ENCODE measurements around the gene ZDHHC20.

DNA sequence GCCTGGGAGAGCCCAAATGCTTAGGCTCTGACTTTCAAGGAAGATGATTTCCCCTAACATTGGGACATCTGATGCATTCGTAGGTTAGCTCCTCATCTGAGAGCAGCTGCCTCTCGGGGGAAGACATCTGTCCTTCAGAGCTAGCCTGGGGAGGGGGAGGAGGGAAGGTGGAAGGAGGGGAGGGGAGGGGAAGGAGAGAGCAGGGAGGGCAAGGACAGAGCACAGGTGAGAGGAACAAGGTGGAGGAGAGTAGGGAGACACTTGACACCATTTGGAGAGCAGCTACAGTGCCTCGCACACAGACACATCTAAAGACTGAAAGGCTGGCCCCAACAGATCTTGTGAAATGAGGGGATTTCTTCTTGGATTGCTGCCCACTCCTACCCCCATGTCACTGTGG, 103.8 kb downstream of the ZDHHC20 start:
- TF ChIP-seq, protein P1, sequence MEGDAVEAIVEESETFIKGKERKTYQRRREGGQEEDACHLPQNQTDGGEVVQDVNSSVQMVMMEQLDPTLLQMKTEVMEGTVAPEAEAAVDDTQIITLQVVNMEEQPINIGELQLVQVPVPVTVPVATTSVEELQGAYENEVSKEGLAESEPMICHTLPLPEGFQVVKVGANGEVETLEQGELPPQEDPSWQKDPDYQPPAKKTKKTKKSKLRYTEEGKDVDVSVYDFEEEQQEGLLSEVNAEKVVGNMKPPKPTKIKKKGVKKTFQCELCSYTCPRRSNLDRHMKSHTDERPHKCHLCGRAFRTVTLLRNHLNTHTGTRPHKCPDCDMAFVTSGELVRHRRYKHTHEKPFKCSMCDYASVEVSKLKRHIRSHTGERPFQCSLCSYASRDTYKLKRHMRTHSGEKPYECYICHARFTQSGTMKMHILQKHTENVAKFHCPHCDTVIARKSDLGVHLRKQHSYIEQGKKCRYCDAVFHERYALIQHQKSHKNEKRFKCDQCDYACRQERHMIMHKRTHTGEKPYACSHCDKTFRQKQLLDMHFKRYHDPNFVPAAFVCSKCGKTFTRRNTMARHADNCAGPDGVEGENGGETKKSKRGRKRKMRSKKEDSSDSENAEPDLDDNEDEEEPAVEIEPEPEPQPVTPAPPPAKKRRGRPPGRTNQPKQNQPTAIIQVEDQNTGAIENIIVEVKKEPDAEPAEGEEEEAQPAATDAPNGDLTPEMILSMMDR (IDR thresholded peaks at IDR 0.05) = no peak
- no peak for TF ChIP-seq POLR2A (IDR thresholded peaks at IDR 0.05)

Data from uterus (tissue), 2 donors.